ENCODE results near the gene LMO7. TPM values are rescaled to one million over a fixed set of nuclear protein-coding genes. Genes with fewer than 3 reads are reported as not detected.
"Not testable (repeated sequence)": the region's sequence is repeated elsewhere in the genome, so short reads cannot be mapped to it uniquely, and the experiment has no call there.

The LMO7 gene
- total RNA-seq, 2 experiments from 2014 or later = 14.1 to 15.7 TPM

GRCh38 chr13:75726306-75726705 is 90.2 kb downstream of the LMO7 start:
- Mint-ChIP-seq H3K4me3 (no peak overlapping the region), H3K4me1 (no peaks in the 10 kb centered on the region), H3K27me3 (no peaks in the 10 kb centered on the region), H3K9me3 (peaks cover 1% of the 10 kb centered on the region), H3K36me3 (peaks cover 3% of the 10 kb centered on the region), H3K27ac (no peak overlapping the region)
- DNase-seq = no peak

GRCh38 chr13:75733113-75733512 is 97.0 kb downstream of the LMO7 start:
- not testable (repeated sequence) for H3K9me3 Mint-ChIP-seq, DNase-seq, H3K4me3 Mint-ChIP-seq, H3K27me3 Mint-ChIP-seq, H3K4me1 Mint-ChIP-seq, H3K27ac Mint-ChIP-seq
- H3K36me3 Mint-ChIP-seq = peaks cover 13% of the 10 kb centered on the region

GRCh38 chr13:75736173-75736572 is 100.0 kb downstream of the LMO7 start:
- no peak overlapping the region for H3K27ac Mint-ChIP-seq
- DNase-seq = no peak
- H3K4me3 Mint-ChIP-seq = no peak overlapping the region
- H3K4me1 Mint-ChIP-seq = peaks cover 13% of the 10 kb centered on the region
- H3K27me3 Mint-ChIP-seq = no peaks in the 10 kb centered on the region
- peaks cover 11% of the 10 kb centered on the region for H3K36me3 Mint-ChIP-seq
- H3K9me3 Mint-ChIP-seq = peaks cover 6% of the 10 kb centered on the region

- Mint-ChIP-seq H3K27ac (no peak overlapping the region), H3K4me1 (peaks cover 13% of the 10 kb centered on the region), H3K4me3 (no peak overlapping the region), H3K9me3 (peaks cover 7% of the 10 kb centered on the region), H3K27me3 (no peaks in the 10 kb centered on the region), H3K36me3 (peaks cover 4% of the 10 kb centered on the region)
- no peak for DNase-seq
Measured at GRCh38 chr13:75738841-75739240, 102.7 kb downstream of the LMO7 start.

GRCh38 chr13:75739244-75739868 is 103.2 kb downstream of the LMO7 start:
- H3K9me3 Mint-ChIP-seq = peaks cover 7% of the 10 kb centered on the region
- no peak overlapping the region for H3K27ac Mint-ChIP-seq
- H3K36me3 Mint-ChIP-seq = peaks cover 4% of the 10 kb centered on the region
- no peak overlapping the region for H3K4me3 Mint-ChIP-seq
- no peak for DNase-seq
- no peaks in the 10 kb centered on the region for H3K27me3 Mint-ChIP-seq
- peaks cover 13% of the 10 kb centered on the region for H3K4me1 Mint-ChIP-seq

- no peak for DNase-seq
- Mint-ChIP-seq H3K27me3 (no peaks in the 10 kb centered on the region), H3K9me3 (peaks cover 9% of the 10 kb centered on the region), H3K4me3 (no peak overlapping the region), H3K4me1 (peaks cover 13% of the 10 kb centered on the region), H3K27ac (no peak overlapping the region), H3K36me3 (peaks cover 4% of the 10 kb centered on the region)
Measured at GRCh38 chr13:75740031-75740430, 103.9 kb downstream of the LMO7 start.

GRCh38 chr13:75743072-75743471 is 106.9 kb downstream of the LMO7 start:
- not testable (repeated sequence) for H3K27me3 Mint-ChIP-seq, H3K27ac Mint-ChIP-seq, H3K36me3 Mint-ChIP-seq, H3K4me3 Mint-ChIP-seq, DNase-seq
- peaks cover 13% of the 10 kb centered on the region for H3K4me1 Mint-ChIP-seq
- H3K9me3 Mint-ChIP-seq = peaks cover 13% of the 10 kb centered on the region

- H3K9me3 Mint-ChIP-seq = peaks cover 13% of the 10 kb centered on the region
- H3K27me3 Mint-ChIP-seq = no peaks in the 10 kb centered on the region
- no peak for DNase-seq
- H3K4me1 Mint-ChIP-seq = peaks cover 6% of the 10 kb centered on the region
- no peak overlapping the region for H3K4me3 Mint-ChIP-seq
- no peak overlapping the region for H3K27ac Mint-ChIP-seq
- peaks cover 4% of the 10 kb centered on the region for H3K36me3 Mint-ChIP-seq
Measured at GRCh38 chr13:75744127-75744526, 108.0 kb downstream of the LMO7 start.

- no peak overlapping the region for H3K4me3 Mint-ChIP-seq
- DNase-seq = no peak
- H3K4me1 Mint-ChIP-seq = no peaks in the 10 kb centered on the region
- H3K27ac Mint-ChIP-seq = no peak overlapping the region
- no peaks in the 10 kb centered on the region for H3K27me3 Mint-ChIP-seq
- peaks cover 13% of the 10 kb centered on the region for H3K9me3 Mint-ChIP-seq
- peaks cover 4% of the 10 kb centered on the region for H3K36me3 Mint-ChIP-seq
Measured at GRCh38 chr13:75745387-75745786, 109.3 kb downstream of the LMO7 start.

- no peak for DNase-seq
- Mint-ChIP-seq H3K4me3 (no peak overlapping the region), H3K27ac (no peak overlapping the region), H3K4me1 (no peaks in the 10 kb centered on the region), H3K36me3 (peaks cover 2% of the 10 kb centered on the region), H3K9me3 (peaks cover 12% of the 10 kb centered on the region), H3K27me3 (no peaks in the 10 kb centered on the region)
Measured at GRCh38 chr13:75748874-75749273, 112.7 kb downstream of the LMO7 start.

GRCh38 chr13:75749407-75749806 is 113.3 kb downstream of the LMO7 start:
- Mint-ChIP-seq H3K4me1 (no peaks in the 10 kb centered on the region), H3K27ac (no peak overlapping the region)

GRCh38 chr13:75751350-75751749 is 115.2 kb downstream of the LMO7 start:
- H3K9me3 Mint-ChIP-seq = peaks cover 12% of the 10 kb centered on the region

More at GRCh38 chr13:75749407-75749806, 113.3 kb downstream of the LMO7 start:
- no peak for DNase-seq
- Mint-ChIP-seq H3K27me3 (no peaks in the 10 kb centered on the region), H3K4me3 (no peak overlapping the region), H3K36me3 (peaks cover 3% of the 10 kb centered on the region), H3K9me3 (peaks cover 16% of the 10 kb centered on the region)

GRCh38 chr13:75752826-75753225 is 116.7 kb downstream of the LMO7 start:
- Mint-ChIP-seq H3K27ac (no peak overlapping the region), H3K4me3 (no peak overlapping the region), H3K36me3 (peaks cover 3% of the 10 kb centered on the region), H3K27me3 (no peaks in the 10 kb centered on the region), H3K4me1 (peaks cover 10% of the 10 kb centered on the region), H3K9me3 (peaks cover 12% of the 10 kb centered on the region)
- no peak for DNase-seq

More at GRCh38 chr13:75751350-75751749, 115.2 kb downstream of the LMO7 start:
- no peak overlapping the region for H3K4me3 Mint-ChIP-seq
- peaks cover 3% of the 10 kb centered on the region for H3K36me3 Mint-ChIP-seq
- H3K4me1 Mint-ChIP-seq = peaks cover 7% of the 10 kb centered on the region
- H3K27me3 Mint-ChIP-seq = no peaks in the 10 kb centered on the region
- no peak for DNase-seq
- no peak overlapping the region for H3K27ac Mint-ChIP-seq

GRCh38 chr13:75754936-75755335 is 118.8 kb downstream of the LMO7 start:
- H3K4me1 Mint-ChIP-seq = peaks cover 18% of the 10 kb centered on the region
- peaks cover 10% of the 10 kb centered on the region for H3K36me3 Mint-ChIP-seq
- H3K27me3 Mint-ChIP-seq = no peaks in the 10 kb centered on the region
- no peak overlapping the region for H3K4me3 Mint-ChIP-seq
- DNase-seq = no peak
- H3K27ac Mint-ChIP-seq = no peak overlapping the region
- peaks cover 15% of the 10 kb centered on the region for H3K9me3 Mint-ChIP-seq

- H3K4me1 Mint-ChIP-seq = peaks cover 31% of the 10 kb centered on the region
- H3K27me3 Mint-ChIP-seq = no peaks in the 10 kb centered on the region
- no peak overlapping the region for H3K4me3 Mint-ChIP-seq
- peaks cover 15% of the 10 kb centered on the region for H3K9me3 Mint-ChIP-seq
- no peak for DNase-seq
- H3K36me3 Mint-ChIP-seq = peaks cover 10% of the 10 kb centered on the region
- H3K27ac Mint-ChIP-seq = no peak overlapping the region
Measured at GRCh38 chr13:75757336-75757735, 121.2 kb downstream of the LMO7 start.

GRCh38 chr13:75759531-75759930 is 123.4 kb downstream of the LMO7 start:
- H3K27ac Mint-ChIP-seq = no peak overlapping the region
- no peaks in the 10 kb centered on the region for H3K27me3 Mint-ChIP-seq
- no peak overlapping the region for H3K4me3 Mint-ChIP-seq
- peaks cover 3% of the 10 kb centered on the region for H3K9me3 Mint-ChIP-seq
- peaks cover 15% of the 10 kb centered on the region for H3K36me3 Mint-ChIP-seq
- H3K4me1 Mint-ChIP-seq = peaks cover 50% of the 10 kb centered on the region
- DNase-seq = no peak

Data from activated naive CD8-positive, alpha-beta T cell treated with anti-CD3 and anti-CD28 coated beads for 36 hours (primary cell).